SK-N-SH (cell line): ENCODE measurements around the gene SAPCD2.

Source experiments
- CHD2 ChIP-seq: fragments of 150-350 bp; IDR thresholded peaks from 2 replicates; pipeline ENCODE4 v1.6.1; 2018; ENCODE audit warnings: low read length; ENCODE audit not compliant: partially characterized antibody
- CTCF ChIP-seq: fragments of 200-600 bp; sonication (generic); IDR thresholded peaks from 2 replicates; pipeline ENCODE4 v1.6.1; 2017; ENCODE audit warnings: antibody characterized with exemption, mild to moderate bottlenecking, moderate library complexity

DNA sequence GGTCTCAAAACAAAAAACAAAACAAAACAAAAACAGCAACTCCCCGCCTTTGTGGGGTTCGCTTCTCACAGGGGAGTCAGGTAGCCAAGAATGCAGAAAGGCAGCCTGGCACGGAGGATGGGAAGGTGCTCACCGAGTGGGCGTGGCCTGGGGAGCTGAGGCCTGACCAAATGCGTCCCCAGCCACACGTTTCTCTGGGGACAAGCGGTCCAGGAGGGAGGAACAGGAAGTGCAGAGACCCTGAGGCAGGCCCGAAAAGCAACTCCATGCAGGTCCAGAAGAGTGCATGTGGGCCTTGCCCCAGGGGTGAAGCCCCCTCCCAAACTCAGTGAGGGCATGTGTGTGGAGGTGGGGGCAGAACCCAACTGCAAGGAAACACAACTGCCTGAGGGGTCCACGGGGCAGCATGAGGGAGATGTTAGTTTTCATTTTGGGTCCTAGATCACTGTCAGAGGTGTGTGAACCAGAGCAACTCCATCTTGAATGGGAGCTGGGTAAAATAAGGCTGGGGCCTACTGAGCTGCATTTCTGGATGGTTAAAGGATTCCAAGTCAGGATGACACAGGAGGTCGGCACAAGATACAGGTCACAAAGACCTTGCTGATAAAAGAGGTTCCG lies 4.4 kb upstream of the SAPCD2 start:
- TF ChIP-seq CTCF (no peak), CHD2 (no peak)
